ENCODE measurements around the gene WDR76. TPM values are rescaled to one million over a fixed set of nuclear protein-coding genes. Genes with fewer than 3 reads are reported as not detected.

The WDR76 gene
- total RNA-seq, 1 experiment from 2014 or later, result 29.6 TPM

DNA sequence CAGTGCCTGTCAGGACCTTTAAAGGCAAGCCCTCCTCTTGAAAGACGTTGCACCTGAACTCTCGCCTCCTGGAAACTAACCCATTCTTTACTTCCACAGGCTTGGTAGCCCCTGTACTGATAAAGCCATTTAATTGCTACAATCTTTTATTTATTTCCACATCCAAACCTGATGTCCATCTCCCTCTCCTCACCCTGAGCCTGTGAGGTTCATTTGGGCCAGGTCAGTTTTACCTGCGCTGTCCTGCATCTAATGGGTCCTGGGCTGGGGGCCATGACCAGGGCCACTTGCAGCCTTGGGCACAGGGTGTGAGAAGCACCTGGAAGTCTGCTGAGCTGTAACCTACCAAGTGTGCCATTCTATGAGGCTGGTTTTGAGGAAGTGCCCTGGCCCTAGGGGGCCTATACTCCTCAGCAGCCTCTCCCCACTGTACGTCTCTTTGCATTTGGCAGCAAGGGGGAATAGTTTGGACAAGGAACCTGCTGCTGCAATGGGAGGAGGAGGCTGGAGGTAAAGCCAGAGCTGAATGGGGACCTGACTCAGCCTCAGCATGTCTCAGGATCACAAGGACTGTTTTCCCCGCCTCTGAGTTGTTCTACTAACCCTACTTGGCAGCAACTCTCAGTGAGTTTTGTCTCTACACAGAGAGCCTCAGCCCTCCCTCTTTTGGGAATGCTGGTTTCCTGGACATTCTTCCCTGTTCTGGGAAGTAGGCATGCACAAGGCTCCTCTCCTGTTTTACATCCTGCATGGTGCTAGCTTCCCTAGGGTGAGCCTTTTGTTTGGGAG, 53.8 kb downstream of the WDR76 start:
- no CpG with 5 or more reads among the region's 5 CpGs for WGBS (ENCODE audit: extremely low coverage, insufficient read length, low lambda C conversion rate)
- H3K9me3 ChIP-seq (ENCODE audit: control insufficient read depth, low read depth, low read length), result no peaks in the 10 kb centered on the region
- no peak overlapping the region for H3K27ac ChIP-seq (ENCODE audit: insufficient read length, low read depth, low read length)

More for the DNA sequence above, 53.8 kb downstream of the WDR76 start:
- no peak overlapping the region for H3K9ac ChIP-seq (ENCODE audit: extremely low read depth, insufficient read length, low read length)
- no peaks in the 10 kb centered on the region for H4K20me1 ChIP-seq (ENCODE audit: control insufficient read depth, insufficient read depth, insufficient read length)
- H3K23ac ChIP-seq (ENCODE audit: insufficient read length, low read depth, low read length), result no peak overlapping the region
- peaks cover 6% of the 10 kb centered on the region; the same call in 1 of the 2 replicates for H3K4me1 ChIP-seq (ENCODE audit: insufficient read depth, low read length)
- H3T11ph ChIP-seq (ENCODE audit: low read length), result no peak overlapping the region
- no peak overlapping the region for H2BK12ac ChIP-seq (ENCODE audit: insufficient read length, low read depth, low read length)
- H3K36me3 Mint-ChIP-seq (ENCODE audit: insufficient read depth in 1 of 3, low read depth in 3 of 3), result peaks cover 11 to 40% (median 11%) of the 10 kb centered on the region in 3 experiments
- H3K27me3 ChIP-seq (ENCODE audit: insufficient read depth, low read length), result no peaks in the 10 kb centered on the region
- no peak for DNase-seq
- H3K4ac ChIP-seq (ENCODE audit: low read depth, low read length), result no peak overlapping the region
- H3K14ac ChIP-seq (ENCODE audit: insufficient read depth, low read length), result no peak overlapping the region
- TF ChIP-seq, protein P1, sequence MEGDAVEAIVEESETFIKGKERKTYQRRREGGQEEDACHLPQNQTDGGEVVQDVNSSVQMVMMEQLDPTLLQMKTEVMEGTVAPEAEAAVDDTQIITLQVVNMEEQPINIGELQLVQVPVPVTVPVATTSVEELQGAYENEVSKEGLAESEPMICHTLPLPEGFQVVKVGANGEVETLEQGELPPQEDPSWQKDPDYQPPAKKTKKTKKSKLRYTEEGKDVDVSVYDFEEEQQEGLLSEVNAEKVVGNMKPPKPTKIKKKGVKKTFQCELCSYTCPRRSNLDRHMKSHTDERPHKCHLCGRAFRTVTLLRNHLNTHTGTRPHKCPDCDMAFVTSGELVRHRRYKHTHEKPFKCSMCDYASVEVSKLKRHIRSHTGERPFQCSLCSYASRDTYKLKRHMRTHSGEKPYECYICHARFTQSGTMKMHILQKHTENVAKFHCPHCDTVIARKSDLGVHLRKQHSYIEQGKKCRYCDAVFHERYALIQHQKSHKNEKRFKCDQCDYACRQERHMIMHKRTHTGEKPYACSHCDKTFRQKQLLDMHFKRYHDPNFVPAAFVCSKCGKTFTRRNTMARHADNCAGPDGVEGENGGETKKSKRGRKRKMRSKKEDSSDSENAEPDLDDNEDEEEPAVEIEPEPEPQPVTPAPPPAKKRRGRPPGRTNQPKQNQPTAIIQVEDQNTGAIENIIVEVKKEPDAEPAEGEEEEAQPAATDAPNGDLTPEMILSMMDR (conservative IDR thresholded peaks at IDR 0.05), result no peak
- no peak overlapping the region for H2BK15ac ChIP-seq (ENCODE audit: low read depth, low read length)
- H4K5ac ChIP-seq (ENCODE audit: insufficient read length, low read depth, low read length), result no peak overlapping the region
- H4K91ac ChIP-seq (ENCODE audit: insufficient read length, low read depth, low read length), result no peak overlapping the region
- H3K4me3 Mint-ChIP-seq, result no peak overlapping the region
- peak overlapping the region in 2 of 3 experiments; percentile 77 to 83; a peak in 4 of 7 replicates for H3K27ac Mint-ChIP-seq
- H3K79me1 ChIP-seq (ENCODE audit: insufficient read depth, low read depth, low read length, poor library complexity, severe bottlenecking), result no peaks in the 10 kb centered on the region
- no peak overlapping the region for H2BK5ac ChIP-seq (ENCODE audit: insufficient read length, low read length)
- no peak overlapping the region for H2AFZ ChIP-seq (ENCODE audit: low read length)
- H3K23me2 ChIP-seq (ENCODE audit: insufficient read length, low read depth, low read length, poor library complexity, severe bottlenecking), result no peaks in the 10 kb centered on the region
- H3K18ac ChIP-seq (ENCODE audit: insufficient read length, low read depth, low read length), result no peak overlapping the region
- H3K56ac ChIP-seq (ENCODE audit: insufficient read length, low read depth, low read length), result no peak overlapping the region
- H2BK20ac ChIP-seq (ENCODE audit: low read depth, low read length, poor library complexity, severe bottlenecking), result no peak overlapping the region
- no peak overlapping the region for H2AK5ac ChIP-seq (ENCODE audit: insufficient read length, low read length)
- H3K27me3 Mint-ChIP-seq (ENCODE audit: low read depth), result no peaks in the 10 kb centered on the region
- H3K4me2 ChIP-seq (ENCODE audit: insufficient read depth, insufficient read length, low read length), result no peak overlapping the region
- H4K8ac ChIP-seq (replicated peaks; ENCODE audit: insufficient read length, low read depth, low read length), result no peak overlapping the region
- H2BK120ac ChIP-seq (ENCODE audit: low read depth, low read length, poor library complexity, severe bottlenecking), result no peak overlapping the region
- peaks cover 17 to 20% of the 10 kb centered on the region in 2 experiments for H3K4me1 Mint-ChIP-seq
- H3K9me3 Mint-ChIP-seq, result no peaks in the 10 kb centered on the region
- H3K79me2 ChIP-seq (ENCODE audit: insufficient read depth, low read length), result no peaks in the 10 kb centered on the region
